MM.1S (cell line): Measurements from ENCODE around the gene TRIM6.

ENCODE experiments used
- EZH2 ChIP-seq: fragments of 300-600 bp; sonication (generic); optimal IDR thresholded peaks from 2 replicates; pipeline ENCODE3; 2017; ENCODE audit warnings: low read depth, mild to moderate bottlenecking, antibody characterized with exemption, low read length, mixed read lengths
- EZH2phosphoT487 ChIP-seq: fragments of 300-600 bp; sonication (generic); IDR thresholded peaks from 2 replicates; pipeline ENCODE4 v1.6.1; 2018; ENCODE audit warnings: antibody characterized with exemption, low read length
- TF ChIP-seq, protein P1 (sequence below): fragments of 300-600 bp; sonication (generic); IDR thresholded peaks from 2 replicates; pipeline ENCODE4 v1.5.1; 2016; ENCODE audit warnings: antibody characterized with exemption, low read length, mixed read lengths

DNA sequence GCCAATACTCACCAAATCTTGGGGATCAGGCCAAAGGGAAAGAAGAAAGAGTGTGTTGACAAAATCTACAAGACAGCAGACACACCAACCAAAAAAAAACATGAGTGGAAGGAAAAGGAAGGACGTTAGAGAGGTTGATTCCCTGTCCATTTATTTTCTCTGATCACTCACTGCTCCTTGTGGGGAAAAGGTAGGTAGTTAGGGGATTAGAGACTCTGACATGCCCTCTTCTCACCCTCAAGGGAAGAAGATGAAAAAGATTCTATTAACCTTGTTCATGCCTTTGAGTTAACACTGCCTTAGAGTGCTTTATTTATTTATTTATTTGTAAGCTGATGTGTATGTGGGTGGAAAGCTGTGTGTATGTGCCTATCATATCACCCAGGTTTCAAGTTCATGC lies 48.0 kb upstream of the TRIM6 start, which contains the start of gene OR52H1:
- TF ChIP-seq EZH2phosphoT487 (no peak), EZH2 (no peak)
- TF ChIP-seq, protein P1, sequence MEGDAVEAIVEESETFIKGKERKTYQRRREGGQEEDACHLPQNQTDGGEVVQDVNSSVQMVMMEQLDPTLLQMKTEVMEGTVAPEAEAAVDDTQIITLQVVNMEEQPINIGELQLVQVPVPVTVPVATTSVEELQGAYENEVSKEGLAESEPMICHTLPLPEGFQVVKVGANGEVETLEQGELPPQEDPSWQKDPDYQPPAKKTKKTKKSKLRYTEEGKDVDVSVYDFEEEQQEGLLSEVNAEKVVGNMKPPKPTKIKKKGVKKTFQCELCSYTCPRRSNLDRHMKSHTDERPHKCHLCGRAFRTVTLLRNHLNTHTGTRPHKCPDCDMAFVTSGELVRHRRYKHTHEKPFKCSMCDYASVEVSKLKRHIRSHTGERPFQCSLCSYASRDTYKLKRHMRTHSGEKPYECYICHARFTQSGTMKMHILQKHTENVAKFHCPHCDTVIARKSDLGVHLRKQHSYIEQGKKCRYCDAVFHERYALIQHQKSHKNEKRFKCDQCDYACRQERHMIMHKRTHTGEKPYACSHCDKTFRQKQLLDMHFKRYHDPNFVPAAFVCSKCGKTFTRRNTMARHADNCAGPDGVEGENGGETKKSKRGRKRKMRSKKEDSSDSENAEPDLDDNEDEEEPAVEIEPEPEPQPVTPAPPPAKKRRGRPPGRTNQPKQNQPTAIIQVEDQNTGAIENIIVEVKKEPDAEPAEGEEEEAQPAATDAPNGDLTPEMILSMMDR: no peak
